PFSK-1 (cell line): Measurements from ENCODE around the gene KRT78.

ENCODE experiments used
- POLR2AphosphoS5 ChIP-seq: IDR thresholded peaks from 2 replicates; pipeline ENCODE4 v1.6.1; 2012; ENCODE audit warnings: low read depth, mild to moderate bottlenecking, control low read depth, low read length, moderate library complexity
- SIN3A ChIP-seq: IDR thresholded peaks from 2 replicates; pipeline ENCODE4 v1.6.1; 2012; ENCODE audit warnings: mild to moderate bottlenecking, low read length, moderate library complexity, borderline replicate concordance; ENCODE audit not compliant: insufficient read depth
- TAF1 ChIP-seq: IDR thresholded peaks from 2 replicates; pipeline ENCODE4 v1.6.1; 2012; ENCODE audit warnings: low read length, control low read depth, borderline replicate concordance; ENCODE audit not compliant: insufficient read depth
- TF ChIP-seq, protein P1 (sequence below), 2 experiments: IDR thresholded peaks; 2 replicates each; pipeline versions ENCODE4 v1.6.1 to v1.8.0; 2011 to 2012; ENCODE audit warnings: low read depth in 2 of 2, low read length in 2 of 2, control low read depth in 1 of 2, inconsistent platforms in 1 of 2, mild to moderate bottlenecking in 1 of 2, moderate library complexity in 1 of 2; ENCODE audit not compliant: insufficient read depth in 1 of 2

DNA sequence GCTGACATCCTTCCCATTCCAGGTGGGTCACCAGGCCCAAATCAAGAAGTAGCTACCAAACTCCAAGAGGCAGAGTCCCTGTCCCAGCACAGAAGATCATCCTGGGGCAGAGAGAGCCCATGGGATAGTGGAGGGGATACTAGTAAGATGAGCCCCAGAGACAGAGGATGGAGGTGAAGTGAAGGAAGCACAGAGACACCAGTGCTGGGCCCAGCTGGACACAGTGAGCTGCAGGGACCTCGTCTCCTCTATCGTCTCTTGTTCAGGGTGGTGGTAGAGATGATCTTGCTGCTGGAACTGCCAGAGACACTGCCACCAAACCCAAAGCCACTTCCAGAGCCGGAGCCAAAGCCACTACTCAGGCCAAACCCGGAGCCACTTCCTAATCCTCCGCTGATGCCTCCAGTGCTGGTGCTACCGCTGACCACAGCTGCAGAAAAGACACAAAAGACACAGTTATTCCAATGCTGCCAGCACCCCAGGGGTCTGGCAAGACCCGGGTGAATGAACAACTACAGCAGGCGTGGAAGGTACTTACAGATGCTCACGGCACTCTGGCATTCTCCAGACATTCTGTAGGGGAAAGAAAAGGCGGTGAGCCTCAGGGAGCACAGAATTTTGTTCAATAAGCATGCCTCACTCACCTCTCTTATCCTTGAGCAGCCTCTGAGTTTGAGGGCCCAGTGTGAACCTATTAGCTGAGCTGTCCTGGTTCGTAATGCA, 41.8 kb downstream of the KRT78 start:
- TF ChIP-seq TAF1, result no peak
- no peak for TF ChIP-seq POLR2AphosphoS5
- TF ChIP-seq, protein P1, sequence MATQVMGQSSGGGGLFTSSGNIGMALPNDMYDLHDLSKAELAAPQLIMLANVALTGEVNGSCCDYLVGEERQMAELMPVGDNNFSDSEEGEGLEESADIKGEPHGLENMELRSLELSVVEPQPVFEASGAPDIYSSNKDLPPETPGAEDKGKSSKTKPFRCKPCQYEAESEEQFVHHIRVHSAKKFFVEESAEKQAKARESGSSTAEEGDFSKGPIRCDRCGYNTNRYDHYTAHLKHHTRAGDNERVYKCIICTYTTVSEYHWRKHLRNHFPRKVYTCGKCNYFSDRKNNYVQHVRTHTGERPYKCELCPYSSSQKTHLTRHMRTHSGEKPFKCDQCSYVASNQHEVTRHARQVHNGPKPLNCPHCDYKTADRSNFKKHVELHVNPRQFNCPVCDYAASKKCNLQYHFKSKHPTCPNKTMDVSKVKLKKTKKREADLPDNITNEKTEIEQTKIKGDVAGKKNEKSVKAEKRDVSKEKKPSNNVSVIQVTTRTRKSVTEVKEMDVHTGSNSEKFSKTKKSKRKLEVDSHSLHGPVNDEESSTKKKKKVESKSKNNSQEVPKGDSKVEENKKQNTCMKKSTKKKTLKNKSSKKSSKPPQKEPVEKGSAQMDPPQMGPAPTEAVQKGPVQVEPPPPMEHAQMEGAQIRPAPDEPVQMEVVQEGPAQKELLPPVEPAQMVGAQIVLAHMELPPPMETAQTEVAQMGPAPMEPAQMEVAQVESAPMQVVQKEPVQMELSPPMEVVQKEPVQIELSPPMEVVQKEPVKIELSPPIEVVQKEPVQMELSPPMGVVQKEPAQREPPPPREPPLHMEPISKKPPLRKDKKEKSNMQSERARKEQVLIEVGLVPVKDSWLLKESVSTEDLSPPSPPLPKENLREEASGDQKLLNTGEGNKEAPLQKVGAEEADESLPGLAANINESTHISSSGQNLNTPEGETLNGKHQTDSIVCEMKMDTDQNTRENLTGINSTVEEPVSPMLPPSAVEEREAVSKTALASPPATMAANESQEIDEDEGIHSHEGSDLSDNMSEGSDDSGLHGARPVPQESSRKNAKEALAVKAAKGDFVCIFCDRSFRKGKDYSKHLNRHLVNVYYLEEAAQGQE (IDR thresholded peaks at IDR 0.05; ENCODE audit: insufficient read depth in 1 of 2, low read depth in 2 of 2, low read length in 2 of 2), result no peak
- TF ChIP-seq SIN3A, result no peak
